IMR-90 (cell line): ENCODE measurements around the gene CNKSR2. TPM values are rescaled to one million over a fixed set of nuclear protein-coding genes. Genes with fewer than 3 reads are reported as not detected.

Source experiments
- ATAC-seq: fragments of 200-7000 bp; cut with Tn5 transposase; 2 replicates; pipeline ENCODE4 v1.9.1; 2020; ENCODE audit warnings: low read depth, mild to moderate bottlenecking, moderate library complexity
- BruUV-seq: library from RNA; stranded (reverse); fragments of 400-500 nt; replicated peaks from 2 replicates; lab custom pipeline; 2021; lab: Mats Ljungman, UMichigan
- CTCF ChIA-PET: fragments of 300-600 bp; formaldehyde crosslinking; extraction: SDS; loops from one replicate; lab custom pipeline; 2021; ENCODE audit warnings: antibody characterized with exemption; lab: Yijun Ruan, JAX
- POLR2A ChIA-PET: fragments of 300-600 bp; sonication (Branson Sonifier 250); formaldehyde crosslinking; loops from one replicate; lab custom pipeline; 2022; ENCODE audit warnings: antibody characterized with exemption; ENCODE audit not compliant: unreplicated experiment; lab: Charles Lee
- DNase-seq: peaks from one replicate; pipeline ENCODE4 v3.0.0; 2013
- H2AFZ ChIP-seq: replicated peaks from 2 replicates; pipeline ENCODE3; 2013; ENCODE audit warnings: low read length, mild to moderate bottlenecking; ENCODE audit not compliant: poor library complexity
- H2AK5ac ChIP-seq: 2 replicates; pipeline ENCODE4 v1.6.1; 2013; ENCODE audit warnings: low read depth, low read length, inconsistent platforms
- H2AK9ac ChIP-seq: replicated peaks from 2 replicates; pipeline ENCODE3; 2013; ENCODE audit warnings: mild to moderate bottlenecking, low read depth, low read length, moderate library complexity; ENCODE audit not compliant: poor library complexity
- H2BK120ac ChIP-seq: 2 replicates; pipeline ENCODE4 v1.6.1; 2013; ENCODE audit warnings: low read depth, low read length, inconsistent platforms
- H2BK15ac ChIP-seq: 3 replicates; pipeline ENCODE4 v1.6.1; 2013; ENCODE audit warnings: low read depth, low read length, inconsistent platforms
- H2BK20ac ChIP-seq: 2 replicates; pipeline ENCODE4 v1.6.1; 2013; ENCODE audit warnings: low read depth, mild to moderate bottlenecking, inconsistent platforms, low read length, moderate library complexity
- H2BK5ac ChIP-seq: 2 replicates; pipeline ENCODE4 v1.6.1; 2013; ENCODE audit warnings: mild to moderate bottlenecking, low read depth, low read length, inconsistent platforms; ENCODE audit not compliant: poor library complexity, severe bottlenecking
- H3K14ac ChIP-seq: replicated peaks from 2 replicates; pipeline ENCODE4 v1.6.1; 2013; ENCODE audit warnings: low read depth, low read length, inconsistent platforms
- H3K18ac ChIP-seq: 2 replicates; pipeline ENCODE4 v1.6.1; 2013; ENCODE audit warnings: low read depth, low read length, control low read depth
- H3K23ac ChIP-seq: 2 replicates; pipeline ENCODE4 v1.6.1; 2013; ENCODE audit warnings: low read depth, low read length, inconsistent platforms
- H3K27ac ChIP-seq: 2 replicates; pipeline ENCODE4 v1.5.1; 2013; ENCODE audit warnings: mild to moderate bottlenecking, control low read depth, low read length; ENCODE audit not compliant: insufficient read depth
- H3K27me3 ChIP-seq: 2 replicates; pipeline ENCODE4 v1.6.1; 2013; ENCODE audit warnings: low read length; ENCODE audit not compliant: control insufficient read depth, insufficient read depth
- H3K36me3 ChIP-seq: 2 replicates; pipeline ENCODE4 v1.6.1; 2013; ENCODE audit warnings: low read length, mixed read lengths; ENCODE audit not compliant: control insufficient read depth, insufficient read depth
- H3K4ac ChIP-seq: 2 replicates; pipeline ENCODE4 v1.6.1; 2013; ENCODE audit warnings: low read depth, low read length, inconsistent platforms
- H3K4me1 ChIP-seq: 2 replicates; pipeline ENCODE4 v1.6.1; 2013; ENCODE audit warnings: low read length, mixed read lengths; ENCODE audit not compliant: control insufficient read depth, insufficient read depth
- H3K4me2 ChIP-seq: 2 replicates; pipeline ENCODE4 v1.6.1; 2013; ENCODE audit warnings: low read depth, mild to moderate bottlenecking, control low read depth, low read length, moderate library complexity
- H3K4me3 ChIP-seq: 2 replicates; pipeline ENCODE4 v1.5.1; 2013; ENCODE audit warnings: low read depth, mild to moderate bottlenecking, control low read depth, low read length, moderate library complexity; ENCODE audit not compliant: insufficient read depth
- H3K56ac ChIP-seq: 2 replicates; pipeline ENCODE4 v1.6.1; 2013; ENCODE audit warnings: low read length, inconsistent platforms; ENCODE audit not compliant: insufficient read depth; ENCODE audit errors: extremely low read depth
- H3K79me1 ChIP-seq, 2 experiments: 2 replicates each; pipeline ENCODE4 v1.6.1; 2013; ENCODE audit warnings: low read length in 2 of 2, inconsistent platforms in 1 of 2, low read depth in 1 of 2
- H3K9ac ChIP-seq: 2 replicates; pipeline ENCODE4 v1.6.1; 2013; ENCODE audit warnings: low read depth, low read length, control low read depth
- H3K9me1 ChIP-seq: 2 replicates; pipeline ENCODE4 v1.6.1; 2013; ENCODE audit warnings: low read length, inconsistent platforms; ENCODE audit not compliant: insufficient read depth
- H3K9me3 ChIP-seq: 2 replicates; pipeline ENCODE4 v1.6.1; 2013; ENCODE audit warnings: low read length; ENCODE audit not compliant: control insufficient read depth, insufficient read depth
- H4K20me1 ChIP-seq: 2 replicates; pipeline ENCODE4 v1.6.1; 2013; ENCODE audit warnings: low read length, inconsistent platforms; ENCODE audit not compliant: insufficient read depth
- H4K5ac ChIP-seq: 2 replicates; pipeline ENCODE4 v1.6.1; 2013; ENCODE audit warnings: mild to moderate bottlenecking, low read depth, low read length, control low read depth
- H4K8ac ChIP-seq, 2 experiments: 2 replicates each; pipeline ENCODE4 v1.6.1; 2013; ENCODE audit warnings: low read depth in 2 of 2, low read length in 2 of 2, control low read depth in 1 of 2, inconsistent platforms in 1 of 2
- H4K91ac ChIP-seq: 2 replicates; pipeline ENCODE4 v1.6.1; 2013; ENCODE audit warnings: low read depth, low read length, inconsistent platforms; ENCODE audit not compliant: insufficient read depth
- CEBPB ChIP-seq: IDR thresholded peaks from 2 replicates; pipeline ENCODE4 v1.6.1; 2012; ENCODE audit warnings: low read depth, low read length, improper control_type of control experiment
- CHD1 ChIP-seq: IDR thresholded peaks from 2 replicates; pipeline ENCODE4 v1.6.1; 2012; ENCODE audit warnings: low read depth, low read length, improper control_type of control experiment
- CTCF ChIP-seq: conservative IDR thresholded peaks from 2 replicates; pipeline ENCODE4 v1.5.1; 2012; ENCODE audit warnings: mild to moderate bottlenecking, low read depth, low read length, improper control_type of control experiment
- ELK1 ChIP-seq: fragments of 150-350 bp; IDR thresholded peaks from 2 replicates; pipeline ENCODE4 v1.6.1; 2016; ENCODE audit warnings: low read depth, mild to moderate bottlenecking, low read length, moderate library complexity, borderline replicate concordance
- MAFK ChIP-seq: IDR thresholded peaks from 2 replicates; pipeline ENCODE4 v1.6.1; 2012; ENCODE audit warnings: low read depth, low read length, improper control_type of control experiment
- MXI1 ChIP-seq: IDR thresholded peaks from 2 replicates; pipeline ENCODE4 v1.6.1; 2012; ENCODE audit warnings: low read depth, mild to moderate bottlenecking, low read length, moderate library complexity, borderline replicate concordance
- NFE2L2 ChIP-seq: fragments of 150-350 bp; IDR thresholded peaks from 2 replicates; pipeline ENCODE4 v1.6.1; 2016; ENCODE audit warnings: low read depth, mild to moderate bottlenecking, low read length
- RAD21 ChIP-seq: IDR thresholded peaks from 2 replicates; pipeline ENCODE4 v1.6.1; 2012; ENCODE audit warnings: low read length, improper control_type of control experiment
- RCOR1 ChIP-seq: IDR thresholded peaks from 2 replicates; pipeline ENCODE4 v1.6.1; 2012; ENCODE audit warnings: mild to moderate bottlenecking, low read length, improper control_type of control experiment; ENCODE audit not compliant: insufficient replicate concordance
- SMC3 ChIP-seq: fragments of 150-350 bp; IDR thresholded peaks from 2 replicates; pipeline ENCODE4 v1.6.1; 2016; ENCODE audit warnings: low read depth, mild to moderate bottlenecking, antibody characterized with exemption, low read length, moderate library complexity
- USF2 ChIP-seq: fragments of 150-350 bp; IDR thresholded peaks from 2 replicates; pipeline ENCODE4 v1.6.1; 2017; ENCODE audit warnings: mild to moderate bottlenecking, antibody characterized with exemption, low read length, low read depth
- WGBS, 2 experiments: methylation state at CpG; one replicate each; pipeline versions ENCODE4 v1.1.5 to v1.1.7; 2013; ENCODE audit warnings: missing lambda C conversion rate in 2 of 2; ENCODE audit not compliant: insufficient read length in 1 of 2; ENCODE audit errors: extremely low coverage in 2 of 2; 5-methylcytosine and 5-hydroxymethylcytosine counted together
- dilution Hi-C: fragments of 300-500 bp; cut with HindIII; formaldehyde crosslinking; loops from one replicate; pipeline ENCODE4 v1.14.3; 2018; ENCODE audit warnings: low sequenced_read_pairs; ENCODE audit not compliant: unreplicated experiment
- in situ Hi-C: fragments of 300-500 bp; cut with MboI; formaldehyde crosslinking; loops from 3 replicates; pipeline ENCODE4 v1.14.3; 2019; ENCODE audit warnings: low sequenced_read_pairs, inconsistent platforms, mixed read lengths
- intact Hi-C: fragments of 100-400 bp; cut with micrococcal nuclease; formaldehyde crosslinking; loops from 2 replicates; pipeline ENCODE4 v1.10.0; 2022
- polyA plus RNA-seq, 3 experiments: library from polyadenylated mRNA; depleted of rRNA; stranded (reverse); fragments of >200 nt; gene quantifications; 2 replicates each; pipeline ENCODE4 v1.2.3, GENCODE V29; 2012; ENCODE audit warnings: low replicate concordance in 1 of 3
- total RNA-seq: library from RNA; depleted of rRNA; stranded (reverse); fragments of >200 nt; gene quantifications from 2 replicates; pipeline ENCODE4 v1.2.3, GENCODE V29; 2012

Gene CNKSR2
- total and polyA plus RNA-seq, 2 of the 4 experiments (the other 2 are of a cell fraction), result 0.14 to 0.90 TPM

DNA sequence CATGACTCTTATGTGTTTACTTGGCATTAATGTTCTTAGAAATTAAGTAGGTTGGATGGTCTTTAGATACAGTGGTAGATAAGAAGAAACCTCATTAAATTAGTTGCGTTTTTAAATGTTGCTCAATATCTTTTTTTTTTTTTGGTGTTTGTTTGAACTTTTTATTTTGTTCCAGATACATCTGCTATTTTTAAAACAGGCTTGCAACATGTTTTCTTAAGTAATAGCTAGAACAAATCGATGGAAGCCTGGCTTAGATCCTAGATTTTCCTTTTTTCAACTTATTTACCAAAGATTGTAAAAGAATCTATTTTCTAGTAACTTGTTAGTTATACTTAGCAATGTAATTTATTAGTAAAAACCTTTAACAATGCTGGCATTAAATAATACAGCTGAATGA lies 9.3 kb downstream of the CNKSR2 start:
- H3K4me1 ChIP-seq, result no peaks in the 10 kb centered on the region
- intact Hi-C loops, result no loop called here
- ATAC-seq, result no peak
- H2BK120ac ChIP-seq, result no peak overlapping the region
- no peak overlapping the region for H4K5ac ChIP-seq
- no peak overlapping the region for H4K8ac ChIP-seq
- H3K18ac ChIP-seq, result no peak overlapping the region
- no peak overlapping the region for H2BK5ac ChIP-seq
- H3K4ac ChIP-seq, result no peak overlapping the region
- no peak overlapping the region for H3K4me3 ChIP-seq
- no peaks in the 10 kb centered on the region for H3K36me3 ChIP-seq
- no TSS peak for BruUV-seq
- H3K23ac ChIP-seq, result no peak overlapping the region
- H2AFZ ChIP-seq, result no peak overlapping the region
- no peak overlapping the region for H2AK5ac ChIP-seq
- H3K9me1 ChIP-seq, result no peaks in the 10 kb centered on the region
- in situ Hi-C loops, result no loop called here
- H3K27ac ChIP-seq, result no peak overlapping the region
- no peaks in the 10 kb centered on the region for H3K9me3 ChIP-seq
- H3K27me3 ChIP-seq, result no peaks in the 10 kb centered on the region
- TF ChIP-seq ELK1 (no peak), SMC3 (no peak), RCOR1 (no peak), USF2 (no peak), MAFK (no peak), CEBPB (no peak), MXI1 (no peak), CTCF (no peak), CHD1 (no peak), NFE2L2 (no peak), RAD21 (no peak)
- H3K4me2 ChIP-seq, result no peak overlapping the region
- WGBS, 2 experiments, result no CpG with 5 or more reads among the region's 2 CpGs
- dilution Hi-C loops, result no loop called here
- H2AK9ac ChIP-seq, result no peak overlapping the region
- H2BK20ac ChIP-seq, result no peak overlapping the region
- H3K14ac ChIP-seq, result no peak overlapping the region
- H3K56ac ChIP-seq, result no peak overlapping the region
- H3K9ac ChIP-seq, result no peak overlapping the region
- CTCF ChIA-PET, result interaction anchor here (0.7 kb wide), 1 partner anchor 25 kb away, joined by 3 read pairs; no protein-coding TSS in a partner anchor
- H3K79me1 ChIP-seq, result no peaks in the 10 kb centered on the region
- POLR2A ChIA-PET, result no interaction called here
- no peaks in the 10 kb centered on the region for H4K20me1 ChIP-seq
- no peak for DNase-seq
- no peak overlapping the region for H4K91ac ChIP-seq
- H2BK15ac ChIP-seq, result no peak overlapping the region
